GM10266 (cell line): ENCODE results near the gene BORCS5.
"Not testable (repeated sequence)": the region's sequence is repeated elsewhere in the genome, so short reads cannot be mapped to it uniquely, and the experiment has no call there.

Experiments
- DNase-seq: peaks from one replicate; pipeline ENCODE4 v3.0.0; 2012; ENCODE audit errors: extremely low spot score
- CTCF ChIP-seq: IDR thresholded peaks from 2 replicates; pipeline ENCODE4 v1.5.1; 2012; ENCODE audit warnings: mild to moderate bottlenecking, low read depth; ENCODE audit not compliant: control insufficient read depth, insufficient read depth; ENCODE audit errors: missing control alignments

BORCS5 gene

DNA sequence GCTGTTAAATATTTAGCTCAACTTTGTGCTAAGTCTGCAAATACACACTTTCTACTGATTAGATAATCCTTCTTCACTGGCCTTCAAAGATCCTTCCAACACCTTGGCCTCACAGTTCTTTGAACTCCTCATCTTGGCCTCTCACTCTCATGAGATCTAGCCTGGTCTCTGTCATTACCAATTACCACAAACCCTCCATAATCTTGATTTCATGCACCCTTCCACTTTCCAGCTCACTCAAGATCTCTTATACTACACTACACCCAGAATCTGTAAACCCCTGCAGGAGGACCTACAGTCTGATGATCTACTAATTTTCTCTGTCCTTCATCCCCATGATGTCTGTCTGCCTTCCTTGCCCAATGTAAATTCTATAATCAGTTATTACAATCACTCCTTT is 134.7 kb downstream of the BORCS5 start:
- no peak for TF ChIP-seq CTCF
- DNase-seq, result no peak

- no peak for TF ChIP-seq CTCF
- DNase-seq, result no peak
Measured at GRCh38 chr12:12492547-12492946, 135.7 kb downstream of the BORCS5 start.

DNA sequence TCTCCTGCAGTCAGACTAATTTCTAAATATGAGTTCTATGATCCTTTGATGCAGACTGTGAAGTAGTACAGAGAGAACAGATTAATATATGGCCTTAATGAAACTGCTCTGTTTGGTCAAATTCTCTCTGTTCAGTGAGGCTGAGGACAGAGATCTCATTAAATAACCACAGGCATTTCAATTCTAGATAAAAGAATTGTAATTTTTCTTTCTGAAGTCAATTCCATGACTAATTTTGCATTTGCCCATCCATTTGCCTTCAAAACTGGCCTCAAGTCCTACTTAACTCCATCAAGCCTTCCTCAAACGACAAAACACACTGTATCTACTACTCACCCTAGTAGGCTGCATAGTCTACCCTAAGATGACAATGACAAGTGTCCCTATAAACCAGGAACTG is 138.7 kb downstream of the BORCS5 start:
- TF ChIP-seq CTCF, result no peak
- no peak for DNase-seq

- DNase-seq, result no peak
- no peak for TF ChIP-seq CTCF
Measured at GRCh38 chr12:12498210-12498609, 141.3 kb downstream of the BORCS5 start.

- no peak for DNase-seq
- TF ChIP-seq CTCF, result no peak
Measured at GRCh38 chr12:12499909-12500604, 143.2 kb downstream of the BORCS5 start.

GRCh38 chr12:12501121-12501520 is 144.2 kb downstream of the BORCS5 start:
- DNase-seq, result no peak
- no peak for TF ChIP-seq CTCF

- DNase-seq, result not testable (repeated sequence)
Measured at GRCh38 chr12:12502130-12502814, 145.4 kb downstream of the BORCS5 start.

- TF ChIP-seq CTCF, result no peak
- DNase-seq, result no peak
Measured at GRCh38 chr12:12502815-12503151, 145.9 kb downstream of the BORCS5 start.
